Measurements from ENCODE around the gene MYH9. TPM values are rescaled to one million over a fixed set of nuclear protein-coding genes. Genes with fewer than 3 reads are reported as not detected.

Gene MYH9
- total and polyA plus RNA-seq, 4 donors: 32.3 to 150 (median 98.7) TPM

DNA sequence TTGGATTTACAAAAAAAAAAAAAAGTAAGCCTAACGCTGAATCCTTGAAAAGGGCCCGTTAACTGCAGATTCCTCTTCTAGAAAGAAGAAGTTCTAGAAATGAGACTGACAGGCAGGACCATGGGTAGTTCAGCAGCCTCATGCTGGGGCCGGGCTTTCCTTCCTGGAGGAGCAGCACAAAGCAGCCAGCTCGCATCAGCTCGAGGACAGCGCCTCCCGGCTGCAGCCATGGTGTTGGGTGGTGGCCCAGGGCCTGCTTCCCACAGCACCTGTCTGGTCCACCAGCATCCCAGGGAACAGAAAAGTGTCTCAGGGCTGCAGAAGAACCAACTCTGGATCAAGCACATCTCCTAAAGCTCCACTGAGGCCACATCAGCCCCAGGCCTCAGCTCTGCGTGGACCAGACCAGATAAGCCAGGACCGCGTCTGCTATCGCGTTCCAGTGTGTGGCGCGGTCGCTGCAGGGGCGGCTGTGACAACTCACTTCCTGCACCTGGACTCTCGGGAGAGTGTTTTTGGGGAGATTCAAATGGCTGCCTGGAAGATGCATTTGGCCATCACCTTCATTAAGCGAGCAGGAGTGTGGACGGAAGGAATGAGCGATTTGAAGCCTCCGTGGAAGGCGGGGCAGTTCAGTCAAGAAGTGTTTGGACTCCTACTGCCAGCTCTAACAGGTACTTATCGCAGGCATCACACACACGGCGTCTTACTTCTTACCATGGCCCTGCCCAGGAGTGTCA lies 53.5 kb downstream of the MYH9 start:
- no peak overlapping the region for H3K4me3 ChIP-seq (ENCODE audit: low read depth in 1 of 3, low read length in 3 of 3)
- peaks cover 15 to 64% (median 42%) of the 10 kb centered on the region in 4 donors for H3K4me1 ChIP-seq (ENCODE audit: control insufficient read depth in 4 of 4, insufficient read depth in 4 of 4, low read length in 3 of 4)
- H3K27ac ChIP-seq (ENCODE audit: low read depth in 1 of 2, low read length in 2 of 2): peak overlapping the region; percentile 51 to 90
- TF ChIP-seq YY1 (IDR thresholded peaks at IDR 0.05): no peak
- TF ChIP-seq RXRA (IDR thresholded peaks at IDR 0.05): no peak
- TF ChIP-seq, protein P1, sequence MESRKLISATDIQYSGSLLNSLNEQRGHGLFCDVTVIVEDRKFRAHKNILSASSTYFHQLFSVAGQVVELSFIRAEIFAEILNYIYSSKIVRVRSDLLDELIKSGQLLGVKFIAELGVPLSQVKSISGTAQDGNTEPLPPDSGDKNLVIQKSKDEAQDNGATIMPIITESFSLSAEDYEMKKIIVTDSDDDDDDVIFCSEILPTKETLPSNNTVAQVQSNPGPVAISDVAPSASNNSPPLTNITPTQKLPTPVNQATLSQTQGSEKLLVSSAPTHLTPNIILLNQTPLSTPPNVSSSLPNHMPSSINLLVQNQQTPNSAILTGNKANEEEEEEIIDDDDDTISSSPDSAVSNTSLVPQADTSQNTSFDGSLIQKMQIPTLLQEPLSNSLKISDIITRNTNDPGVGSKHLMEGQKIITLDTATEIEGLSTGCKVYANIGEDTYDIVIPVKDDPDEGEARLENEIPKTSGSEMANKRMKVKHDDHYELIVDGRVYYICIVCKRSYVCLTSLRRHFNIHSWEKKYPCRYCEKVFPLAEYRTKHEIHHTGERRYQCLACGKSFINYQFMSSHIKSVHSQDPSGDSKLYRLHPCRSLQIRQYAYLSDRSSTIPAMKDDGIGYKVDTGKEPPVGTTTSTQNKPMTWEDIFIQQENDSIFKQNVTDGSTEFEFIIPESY (IDR thresholded peaks at IDR 0.05): no peak
- no peak for TF ChIP-seq HNF4A (conservative IDR thresholded peaks at IDR 0.05)
- TF ChIP-seq FOXA1 (IDR thresholded peaks at IDR 0.05): no peak
- no peak for TF ChIP-seq EGR1 (IDR thresholded peaks at IDR 0.05; ENCODE audit: low read depth in 2 of 2)
- TF ChIP-seq JUND (IDR thresholded peaks at IDR 0.05): no peak
- no peak for TF ChIP-seq RAD21 (IDR thresholded peaks at IDR 0.05)
- TF ChIP-seq GABPA (IDR thresholded peaks at IDR 0.05 in 1 of 2, conservative IDR thresholded peaks at IDR 0.05 in 1 of 2): no peak
- peak; percentile 77 for DNase-seq (ENCODE audit: low spot score)
- H3K27me3 ChIP-seq (ENCODE audit: control insufficient read depth in 4 of 4, insufficient read depth in 4 of 4, low read length in 3 of 4): no peaks in the 10 kb centered on the region
- H3K36me3 ChIP-seq (ENCODE audit: control insufficient read depth in 4 of 4, insufficient read depth in 3 of 4, low read depth in 1 of 4, low read length in 3 of 4): peaks cover 0 to 30% (median 24%) of the 10 kb centered on the region in 4 donors
- no peak overlapping the region for H3K9ac ChIP-seq (ENCODE audit: low read depth in 1 of 2, low read length in 2 of 2)
- H3K9me3 ChIP-seq (ENCODE audit: control insufficient read depth in 4 of 4, low read length in 3 of 4): no peaks in the 10 kb centered on the region
- WGBS: 80% methylated on average over 25 of the region's 25 CpGs

DNA sequence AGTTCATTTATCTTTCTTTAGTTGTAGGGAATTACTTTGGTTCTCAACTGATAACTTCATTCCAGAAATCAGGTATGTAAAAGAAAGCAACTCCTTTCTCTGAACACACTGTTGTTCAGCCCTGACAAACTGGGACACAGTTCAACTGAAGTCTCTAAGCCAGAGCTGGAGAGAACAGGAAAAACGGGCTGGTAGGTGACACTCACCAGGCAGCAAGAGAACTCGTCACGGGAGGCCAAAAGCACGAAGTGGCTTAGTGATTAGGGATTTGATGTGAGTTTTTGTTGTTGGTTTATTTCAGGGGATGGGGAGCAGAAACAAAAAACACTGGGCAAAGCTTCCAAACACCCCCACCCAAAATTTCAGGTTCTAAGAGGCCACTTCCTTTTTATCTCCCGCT lies 54.1 kb downstream of the MYH9 start:
- peaks cover 0 to 26% (median 19%) of the 10 kb centered on the region in 4 donors for H3K36me3 ChIP-seq (ENCODE audit: control insufficient read depth in 4 of 4, insufficient read depth in 3 of 4, low read depth in 1 of 4, low read length in 3 of 4)
- no peaks in the 10 kb centered on the region for H3K9me3 ChIP-seq (ENCODE audit: control insufficient read depth in 4 of 4, low read length in 3 of 4)
- TF ChIP-seq HNF4A (conservative IDR thresholded peaks at IDR 0.05): no peak
- no peak for TF ChIP-seq ATF3 (IDR thresholded peaks at IDR 0.05)
- no peak for TF ChIP-seq NR2F2 (IDR thresholded peaks at IDR 0.05)
- TF ChIP-seq RXRA (IDR thresholded peaks at IDR 0.05): no peak
- no peak for TF ChIP-seq TAF1 (conservative IDR thresholded peaks at IDR 0.05)
- DNase-seq (ENCODE audit: low spot score): no peak
- whole genome bisulfite sequencing: 66% methylated on average over 5 of the region's 5 CpGs
- H3K27me3 ChIP-seq (ENCODE audit: control insufficient read depth in 4 of 4, insufficient read depth in 4 of 4, low read length in 3 of 4): no peaks in the 10 kb centered on the region
- H3K27ac ChIP-seq (ENCODE audit: low read depth in 1 of 2, low read length in 2 of 2): peak overlapping the region; percentile 51 to 90
- H3K9ac ChIP-seq (ENCODE audit: low read depth in 1 of 2, low read length in 2 of 2): no peak overlapping the region
- H3K4me1 ChIP-seq (ENCODE audit: control insufficient read depth in 4 of 4, insufficient read depth in 4 of 4, low read length in 3 of 4): peaks cover 20 to 70% (median 43%) of the 10 kb centered on the region in 4 donors
- no peak overlapping the region for H3K4me3 ChIP-seq (ENCODE audit: low read depth in 1 of 3, low read length in 3 of 3)

DNA sequence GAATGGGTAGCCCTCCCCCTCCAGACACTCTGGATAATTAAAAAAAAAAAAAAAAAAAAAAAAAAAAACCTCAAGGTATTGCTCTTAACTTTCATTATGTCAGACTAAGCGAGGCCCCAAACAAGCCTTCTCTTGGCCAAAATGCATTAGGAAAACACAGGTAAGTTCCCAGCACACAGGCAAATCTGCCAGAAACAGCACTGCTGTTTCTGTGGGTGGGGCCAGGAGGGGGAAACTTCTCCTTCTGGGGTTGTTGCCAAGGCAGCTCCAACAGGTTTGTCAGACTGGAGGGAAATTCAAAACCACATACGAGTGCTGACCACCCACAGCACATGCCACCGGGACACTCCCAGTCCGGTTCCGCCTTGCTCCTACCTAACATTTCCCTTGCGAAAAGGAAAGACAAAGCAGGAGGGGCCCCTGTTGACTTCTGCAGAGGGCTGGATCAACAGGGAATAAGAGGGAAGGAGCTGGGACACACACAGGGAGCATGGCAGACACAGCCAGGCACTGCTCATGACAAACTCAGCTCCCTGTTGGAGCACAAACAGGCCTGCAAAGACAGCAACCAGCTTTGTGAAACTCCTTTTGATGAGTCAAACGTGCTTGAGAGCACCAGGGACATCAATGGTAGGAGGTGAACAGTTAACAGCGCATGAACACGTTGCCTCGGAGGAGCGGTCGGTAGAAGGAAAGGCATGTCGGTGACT lies 55.0 kb downstream of the MYH9 start:
- H3K36me3 ChIP-seq (ENCODE audit: control insufficient read depth in 4 of 4, insufficient read depth in 3 of 4, low read depth in 1 of 4, low read length in 3 of 4): peaks cover 0 to 26% (median 17%) of the 10 kb centered on the region in 4 donors
- H3K27me3 ChIP-seq (ENCODE audit: control insufficient read depth in 4 of 4, insufficient read depth in 4 of 4, low read length in 3 of 4): no peaks in the 10 kb centered on the region
- peak overlapping the region; percentile 75 to 90 for H3K27ac ChIP-seq (ENCODE audit: low read depth in 1 of 2, low read length in 2 of 2)
- 70% methylated on average over 13 of the region's 13 CpGs for WGBS
- no peak for DNase-seq (ENCODE audit: low spot score)
- H3K4me3 ChIP-seq (ENCODE audit: low read depth in 1 of 3, low read length in 3 of 3): no peak overlapping the region
- no peaks in the 10 kb centered on the region for H3K9me3 ChIP-seq (ENCODE audit: control insufficient read depth in 4 of 4, low read length in 3 of 4)
- TF ChIP-seq GABPA (IDR thresholded peaks at IDR 0.05 in 1 of 2, conservative IDR thresholded peaks at IDR 0.05 in 1 of 2) (no peak), HNF4G (IDR thresholded peaks at IDR 0.05) (no peak), CTCF (IDR thresholded peaks at IDR 0.05; ENCODE audit: low read depth, low read length, missing input control) (no peak), TAF1 (conservative IDR thresholded peaks at IDR 0.05) (no peak), FOXA2 (IDR thresholded peaks at IDR 0.05) (no peak), FOXA1 (IDR thresholded peaks at IDR 0.05) (no peak), SP1 (IDR thresholded peaks at IDR 0.05) (no peak)
- TF ChIP-seq, protein P2, sequence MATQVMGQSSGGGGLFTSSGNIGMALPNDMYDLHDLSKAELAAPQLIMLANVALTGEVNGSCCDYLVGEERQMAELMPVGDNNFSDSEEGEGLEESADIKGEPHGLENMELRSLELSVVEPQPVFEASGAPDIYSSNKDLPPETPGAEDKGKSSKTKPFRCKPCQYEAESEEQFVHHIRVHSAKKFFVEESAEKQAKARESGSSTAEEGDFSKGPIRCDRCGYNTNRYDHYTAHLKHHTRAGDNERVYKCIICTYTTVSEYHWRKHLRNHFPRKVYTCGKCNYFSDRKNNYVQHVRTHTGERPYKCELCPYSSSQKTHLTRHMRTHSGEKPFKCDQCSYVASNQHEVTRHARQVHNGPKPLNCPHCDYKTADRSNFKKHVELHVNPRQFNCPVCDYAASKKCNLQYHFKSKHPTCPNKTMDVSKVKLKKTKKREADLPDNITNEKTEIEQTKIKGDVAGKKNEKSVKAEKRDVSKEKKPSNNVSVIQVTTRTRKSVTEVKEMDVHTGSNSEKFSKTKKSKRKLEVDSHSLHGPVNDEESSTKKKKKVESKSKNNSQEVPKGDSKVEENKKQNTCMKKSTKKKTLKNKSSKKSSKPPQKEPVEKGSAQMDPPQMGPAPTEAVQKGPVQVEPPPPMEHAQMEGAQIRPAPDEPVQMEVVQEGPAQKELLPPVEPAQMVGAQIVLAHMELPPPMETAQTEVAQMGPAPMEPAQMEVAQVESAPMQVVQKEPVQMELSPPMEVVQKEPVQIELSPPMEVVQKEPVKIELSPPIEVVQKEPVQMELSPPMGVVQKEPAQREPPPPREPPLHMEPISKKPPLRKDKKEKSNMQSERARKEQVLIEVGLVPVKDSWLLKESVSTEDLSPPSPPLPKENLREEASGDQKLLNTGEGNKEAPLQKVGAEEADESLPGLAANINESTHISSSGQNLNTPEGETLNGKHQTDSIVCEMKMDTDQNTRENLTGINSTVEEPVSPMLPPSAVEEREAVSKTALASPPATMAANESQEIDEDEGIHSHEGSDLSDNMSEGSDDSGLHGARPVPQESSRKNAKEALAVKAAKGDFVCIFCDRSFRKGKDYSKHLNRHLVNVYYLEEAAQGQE (IDR thresholded peaks at IDR 0.05): no peak
- H3K4me1 ChIP-seq (ENCODE audit: control insufficient read depth in 4 of 4, insufficient read depth in 4 of 4, low read length in 3 of 4): peaks cover 22 to 73% (median 44%) of the 10 kb centered on the region in 4 donors
- H3K9ac ChIP-seq (ENCODE audit: low read depth in 1 of 2, low read length in 2 of 2): no peak overlapping the region
